Germinal center (tissue), 1 donor: ENCODE results near the gene LRRC14B.
"Not testable (repeated sequence)": the region's sequence is repeated elsewhere in the genome, so short reads cannot be mapped to it uniquely, and the experiment has no call there.

Source experiments
- DNase-seq: peaks from one replicate; pipeline ENCODE4 v3.0.0; 2012; ENCODE audit warnings: mixed read lengths, low spot score

LRRC14B gene

DNA sequence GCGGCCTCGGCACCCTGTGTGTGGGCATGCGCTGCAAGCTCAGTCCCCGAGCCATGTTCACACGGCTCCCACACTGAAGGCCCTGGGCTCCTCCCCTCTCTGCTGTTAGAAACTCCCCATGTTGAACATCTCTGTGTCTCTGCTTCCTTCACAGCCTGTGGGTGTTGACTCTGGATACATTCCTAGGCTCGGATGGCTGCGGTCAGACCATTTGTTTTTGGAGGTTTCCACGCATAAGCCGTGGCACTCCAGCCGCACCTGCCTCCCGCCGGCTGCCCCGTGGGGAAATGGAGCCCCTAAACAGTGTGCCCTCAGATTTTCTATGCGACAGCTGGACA, 31.2 kb upstream of the LRRC14B start:
- no peak for DNase-seq

DNA sequence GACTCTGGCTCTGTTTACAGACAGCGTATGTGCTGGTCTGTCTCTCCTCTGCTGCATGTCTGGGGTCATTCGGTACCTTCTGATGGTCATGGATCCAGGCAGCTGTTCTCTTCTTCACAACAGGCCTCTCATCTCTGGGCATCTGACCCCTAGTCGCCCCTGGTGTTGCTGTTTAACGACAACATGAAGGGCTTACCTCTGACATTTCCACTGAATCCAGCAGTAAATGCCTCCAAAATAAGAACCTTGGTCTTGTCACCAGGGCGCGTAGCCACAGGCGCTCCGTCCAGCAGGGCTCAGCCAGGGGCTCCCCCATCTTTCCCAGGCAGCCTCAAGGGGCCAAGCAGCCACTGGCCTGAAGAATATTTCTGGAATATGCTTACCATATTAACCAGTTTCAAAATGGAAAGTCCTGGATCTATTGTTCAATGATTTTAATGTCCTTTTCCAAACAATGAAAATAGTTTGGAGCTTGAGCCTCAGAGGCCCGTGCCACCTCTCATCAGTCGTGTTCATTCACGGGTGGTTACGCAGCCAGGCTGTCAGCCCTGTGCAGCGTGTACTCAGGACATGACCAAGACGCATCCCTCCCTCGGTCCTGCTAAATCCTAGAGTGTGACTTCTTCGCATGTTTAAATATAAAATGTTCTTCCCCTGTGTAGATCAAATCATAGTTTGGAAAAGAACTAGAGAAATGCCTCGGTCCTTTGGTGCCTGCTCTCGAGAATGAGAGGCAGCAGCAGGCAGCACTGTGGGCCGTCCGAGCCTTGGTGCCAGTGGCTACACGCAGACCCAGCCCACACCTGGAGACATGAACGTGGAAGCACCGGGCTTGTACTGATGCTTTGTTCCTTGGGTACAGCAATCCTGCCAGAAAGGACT, 30.1 kb upstream of the LRRC14B start:
- DNase-seq: no peak

DNA sequence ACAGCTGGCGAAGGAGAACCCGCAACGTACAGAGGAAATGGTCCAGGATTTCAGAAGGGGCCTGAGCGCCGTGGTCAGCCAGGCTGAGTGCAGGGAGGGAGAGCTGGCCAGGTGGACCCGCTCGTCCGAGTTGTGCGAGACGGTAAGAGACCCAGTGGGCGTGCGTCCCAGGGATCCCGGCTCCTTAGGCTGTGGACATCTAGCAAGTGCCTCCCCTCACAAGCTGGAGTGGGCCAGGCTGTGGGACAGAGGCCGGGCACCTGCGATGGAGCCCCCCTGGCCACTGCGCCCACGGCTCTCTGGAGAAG, 29.5 kb upstream of the LRRC14B start:
- DNase-seq: no peak

DNA sequence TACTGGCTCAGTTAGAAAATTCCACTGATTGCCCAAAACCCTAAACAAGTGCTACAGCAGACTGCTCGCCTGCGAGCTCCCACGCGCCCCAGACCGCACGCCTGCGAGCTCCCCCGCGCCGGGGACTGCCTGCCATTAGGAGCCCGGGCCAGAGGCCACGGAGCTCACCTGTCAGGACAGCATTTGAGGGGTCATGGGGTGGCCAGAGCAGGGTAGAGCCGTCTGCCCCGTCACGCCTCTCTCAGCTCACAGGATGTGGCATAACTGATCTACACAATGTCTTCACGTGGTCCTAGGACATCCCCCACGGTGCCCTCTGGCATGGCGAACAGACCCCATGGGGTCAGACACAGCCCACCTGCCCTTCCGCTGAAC, 29.1 kb upstream of the LRRC14B start:
- no peak for DNase-seq

DNA sequence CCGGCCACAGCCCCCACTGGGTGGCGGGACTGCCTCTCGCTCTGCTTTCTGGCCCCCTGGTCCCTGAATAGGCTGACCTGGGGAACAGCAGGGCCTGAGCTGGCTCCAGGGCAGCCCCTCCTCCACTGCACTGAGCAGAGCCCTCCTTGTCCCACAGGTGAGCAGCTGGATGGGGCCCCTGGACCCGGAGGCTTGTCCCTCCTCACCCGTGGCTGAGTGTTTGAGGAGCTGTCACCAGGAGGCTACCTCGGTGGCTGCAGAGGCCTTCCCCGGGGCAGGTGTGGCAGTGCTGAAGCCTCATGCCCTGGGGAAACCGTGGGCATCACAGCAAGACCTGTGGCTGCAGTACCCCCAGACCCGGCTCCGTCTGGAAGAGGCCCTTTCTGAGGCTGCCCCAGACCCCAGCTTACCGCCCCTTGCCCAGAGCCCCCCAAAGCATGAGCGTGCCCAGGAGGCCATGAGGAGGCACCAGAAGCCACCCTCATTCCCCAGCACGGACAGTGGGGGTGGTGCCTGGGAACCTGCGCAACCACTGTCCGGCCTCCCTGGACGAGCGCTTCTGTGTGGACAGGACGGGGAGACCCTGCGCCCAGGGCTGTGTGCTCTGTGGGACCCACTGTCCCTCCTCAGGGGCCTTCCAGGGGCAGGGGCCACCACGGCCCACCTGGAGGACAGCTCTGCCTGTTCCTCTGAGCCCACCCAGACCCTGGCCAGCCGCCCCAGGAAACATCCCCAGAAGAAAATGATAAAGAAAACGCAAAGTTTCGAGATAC, 28.5 kb upstream of the LRRC14B start:
- no peak for DNase-seq

DNA sequence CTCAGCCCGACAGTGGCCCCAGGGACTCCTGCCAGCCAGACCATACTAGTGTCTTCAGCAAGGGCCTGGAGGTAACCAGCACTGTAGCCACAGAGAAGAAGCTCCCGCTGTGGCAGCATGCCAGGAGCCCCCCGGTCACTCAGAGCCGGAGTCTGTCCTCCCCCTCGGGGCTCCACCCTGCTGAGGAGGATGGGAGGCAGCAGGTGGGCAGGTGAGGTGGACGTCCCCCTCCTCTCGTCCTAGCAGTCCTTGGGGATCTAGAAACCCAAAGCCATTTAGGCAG, 28.0 kb upstream of the LRRC14B start:
- no peak for DNase-seq

DNA sequence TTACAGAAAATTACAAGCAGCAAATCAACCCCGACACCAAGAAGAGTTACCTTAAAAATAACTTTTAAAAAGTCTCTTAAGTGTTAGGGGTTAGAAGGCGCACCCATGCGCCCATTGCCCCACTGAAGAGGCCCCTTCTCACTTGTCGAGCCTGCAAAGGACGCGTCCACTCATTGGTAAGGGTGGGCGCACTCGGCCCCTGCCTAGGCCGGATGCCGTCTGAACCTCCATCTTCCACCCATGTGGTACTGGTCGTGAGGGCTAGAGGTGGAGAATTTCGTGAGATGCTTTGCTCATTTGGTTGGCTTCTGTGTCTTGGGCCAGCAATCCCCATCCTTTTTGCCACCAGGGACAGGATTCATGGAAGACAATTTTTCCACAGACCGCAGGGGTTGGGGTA, 27.5 kb upstream of the LRRC14B start:
- no peak for DNase-seq

DNA sequence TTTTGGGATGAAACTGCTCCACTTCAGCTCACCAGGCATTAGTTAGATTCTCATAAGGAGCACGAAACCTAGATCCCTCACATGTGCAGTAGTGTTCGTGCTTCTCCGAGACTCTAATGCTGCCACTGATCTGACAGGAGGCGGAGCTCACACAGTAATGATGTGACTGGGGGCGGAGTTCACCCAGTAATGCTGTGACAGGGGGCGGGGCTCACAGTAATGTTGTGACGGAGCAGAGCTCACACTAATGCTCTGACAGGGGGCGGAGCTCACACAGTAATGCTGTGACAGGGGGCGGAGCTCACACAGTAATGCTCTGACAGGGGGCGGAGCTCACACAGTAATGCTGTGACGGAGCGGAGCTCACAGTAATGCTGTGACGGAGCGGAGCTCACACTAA, 27.1 kb upstream of the LRRC14B start:
- DNase-seq: no peak

DNA sequence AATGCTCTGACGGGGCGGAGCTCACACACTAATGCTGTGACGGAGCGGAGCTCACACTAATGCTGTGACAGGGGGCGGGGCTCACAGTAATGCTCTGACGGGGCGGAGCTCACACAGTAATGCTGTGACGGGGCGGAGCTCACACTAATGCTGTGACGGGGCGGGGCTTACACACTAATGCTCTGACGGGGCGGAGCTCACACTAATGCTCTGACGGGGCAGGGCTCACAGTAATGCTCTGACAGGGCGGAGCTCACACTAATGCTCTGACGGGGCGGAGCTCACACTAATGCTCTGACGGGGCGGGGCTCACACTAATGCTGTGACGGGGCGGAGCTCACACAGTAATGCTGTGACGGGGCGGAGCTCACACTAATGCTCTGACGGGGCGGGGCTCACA, 26.5 kb upstream of the LRRC14B start:
- not testable (repeated sequence) for DNase-seq

DNA sequence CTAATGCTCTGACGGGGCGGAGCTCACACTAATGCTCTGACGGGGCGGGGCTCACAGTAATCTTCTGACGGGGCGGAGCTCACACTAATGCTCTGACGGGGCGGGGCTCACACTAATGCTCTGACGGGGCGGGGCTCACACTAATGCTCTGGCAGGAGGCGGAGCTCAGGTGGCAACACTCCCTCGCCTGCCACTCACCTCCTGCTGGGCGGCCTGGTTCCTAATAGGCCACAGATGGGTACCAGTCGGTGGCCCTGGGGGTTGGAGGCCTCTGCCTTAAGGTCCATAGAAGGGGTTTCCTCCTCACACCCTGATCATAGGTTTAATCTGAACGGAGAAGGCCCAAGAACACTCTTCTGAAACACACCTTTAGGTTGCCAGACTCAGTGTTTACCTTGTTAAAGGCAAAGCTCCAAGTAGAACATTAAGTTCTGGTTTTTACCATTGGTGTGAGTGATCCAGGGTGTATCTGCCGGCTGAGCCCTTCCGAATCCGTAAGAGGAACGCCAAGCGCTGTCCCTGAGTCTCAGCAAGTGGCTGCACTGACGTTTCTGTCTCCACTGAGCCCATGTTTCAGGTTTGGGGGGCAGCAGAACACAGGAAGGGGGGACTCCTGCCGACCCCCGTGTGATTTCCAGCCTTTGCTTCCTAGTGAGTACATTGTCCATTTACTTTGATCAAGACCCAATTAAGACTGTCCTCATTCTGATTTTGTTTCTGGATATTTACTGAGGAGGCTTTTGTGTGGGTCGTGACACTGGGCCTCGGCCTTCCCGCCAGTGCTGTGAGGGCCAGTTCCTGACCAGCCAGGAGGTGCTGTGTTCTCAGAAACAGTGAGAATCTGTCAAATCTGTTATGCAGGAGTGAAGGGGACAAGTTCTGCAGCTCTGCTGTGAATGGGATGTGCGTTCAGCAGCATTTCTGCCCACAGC, 24.6 kb upstream of the LRRC14B start:
- no peak for DNase-seq

DNA sequence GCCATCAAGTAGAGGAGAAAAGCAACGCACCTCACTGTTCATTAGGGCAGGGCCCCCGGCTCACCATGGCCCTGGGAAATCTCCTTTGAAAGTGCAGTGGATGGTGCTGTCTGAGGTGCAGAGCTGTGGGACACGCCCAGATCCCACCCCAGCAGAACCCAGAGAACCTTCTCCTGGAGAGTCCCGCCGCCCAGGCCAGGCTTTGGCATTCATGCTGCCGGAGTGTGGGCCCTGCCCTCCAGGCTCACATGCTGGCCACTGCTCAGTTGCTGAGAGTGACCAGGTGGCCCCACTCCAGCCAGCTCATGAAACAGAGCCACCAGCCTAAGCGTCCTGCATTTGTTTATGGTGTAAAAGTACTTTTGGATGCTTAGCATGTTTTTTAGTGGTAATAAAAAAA, 23.8 kb upstream of the LRRC14B start:
- no peak for DNase-seq

DNA sequence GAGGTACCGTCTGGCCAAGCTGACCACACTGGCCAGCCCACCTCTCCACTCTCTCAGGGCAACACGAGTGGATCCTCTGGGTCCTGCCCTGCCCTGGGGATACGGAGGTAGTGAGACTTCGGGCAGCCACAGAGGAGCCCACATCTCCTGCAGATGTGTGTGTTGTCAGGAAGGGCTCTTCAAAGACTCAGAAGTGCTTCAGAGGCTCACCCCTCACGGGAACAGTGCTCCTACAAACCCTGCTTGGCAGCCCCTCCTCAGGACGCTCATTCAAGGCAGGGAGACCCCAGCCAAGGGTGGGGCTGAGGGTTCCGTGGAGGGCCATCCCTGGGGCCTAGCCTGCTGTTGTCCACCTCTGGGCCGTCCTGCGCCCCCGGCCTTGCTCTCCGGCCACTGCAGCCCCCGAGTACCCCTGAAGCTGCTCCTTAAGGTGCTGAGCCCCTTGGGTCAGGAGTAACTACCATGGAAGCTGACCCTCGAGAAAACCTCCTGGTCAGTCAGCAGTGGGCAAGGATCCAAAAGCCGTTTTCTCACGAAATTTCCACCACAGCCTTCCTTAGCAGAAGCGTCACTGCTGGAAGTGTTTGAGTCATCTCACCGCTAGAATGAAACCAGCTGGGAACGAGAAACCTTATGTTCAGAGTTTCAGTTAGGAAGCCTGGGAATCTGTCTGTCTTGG, 23.2 kb upstream of the LRRC14B start:
- DNase-seq: no peak

DNA sequence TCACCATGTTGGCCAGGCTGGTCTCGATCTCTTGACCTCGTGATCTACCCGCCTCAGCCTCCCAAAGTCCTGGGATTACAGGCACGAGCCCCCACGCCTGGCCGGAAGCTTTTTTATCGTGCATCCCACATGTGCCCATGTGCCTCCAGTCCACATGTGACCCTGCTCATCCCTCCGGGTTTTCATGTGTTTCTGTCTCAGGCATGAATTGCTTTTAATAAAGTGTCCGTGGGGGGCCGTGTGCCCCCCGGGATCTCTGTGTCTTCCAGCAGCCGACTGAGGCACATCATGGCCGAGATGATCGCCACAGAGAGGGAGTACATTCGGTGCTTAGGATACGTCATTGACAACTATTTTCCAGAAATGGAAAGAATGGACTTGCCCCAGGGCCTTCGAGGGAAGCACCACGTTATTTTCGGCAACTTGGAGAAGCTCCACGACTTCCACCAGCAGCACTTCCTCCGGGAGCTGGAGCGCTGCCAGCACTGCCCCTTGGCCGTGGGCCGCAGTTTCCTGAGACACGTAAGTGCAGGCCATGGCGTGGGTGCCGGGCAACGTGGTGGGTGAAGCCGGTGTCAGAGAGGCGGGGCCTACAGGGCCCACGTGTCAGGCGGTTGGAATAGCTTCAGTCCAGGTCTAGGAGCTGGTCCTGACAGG, 22.1 kb upstream of the LRRC14B start:
- no peak for DNase-seq

DNA sequence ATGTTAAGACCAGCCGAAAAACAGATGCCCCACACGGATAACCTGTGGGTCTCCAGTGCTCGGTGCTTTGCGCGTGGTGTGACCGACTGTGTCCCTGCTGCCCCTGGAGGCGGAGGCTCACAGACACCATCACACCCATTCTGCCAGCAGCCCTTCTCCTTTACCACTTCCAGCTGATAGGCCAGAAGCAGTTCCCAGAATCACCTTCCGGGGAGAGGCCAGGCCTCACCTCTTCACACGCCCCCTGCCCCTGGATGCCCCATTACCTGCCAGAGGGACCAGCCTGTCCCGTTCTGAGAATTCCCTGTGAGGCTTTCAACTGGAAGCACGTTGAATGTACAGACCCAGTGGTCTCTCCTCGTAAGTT, 21.6 kb upstream of the LRRC14B start:
- DNase-seq: no peak

DNA sequence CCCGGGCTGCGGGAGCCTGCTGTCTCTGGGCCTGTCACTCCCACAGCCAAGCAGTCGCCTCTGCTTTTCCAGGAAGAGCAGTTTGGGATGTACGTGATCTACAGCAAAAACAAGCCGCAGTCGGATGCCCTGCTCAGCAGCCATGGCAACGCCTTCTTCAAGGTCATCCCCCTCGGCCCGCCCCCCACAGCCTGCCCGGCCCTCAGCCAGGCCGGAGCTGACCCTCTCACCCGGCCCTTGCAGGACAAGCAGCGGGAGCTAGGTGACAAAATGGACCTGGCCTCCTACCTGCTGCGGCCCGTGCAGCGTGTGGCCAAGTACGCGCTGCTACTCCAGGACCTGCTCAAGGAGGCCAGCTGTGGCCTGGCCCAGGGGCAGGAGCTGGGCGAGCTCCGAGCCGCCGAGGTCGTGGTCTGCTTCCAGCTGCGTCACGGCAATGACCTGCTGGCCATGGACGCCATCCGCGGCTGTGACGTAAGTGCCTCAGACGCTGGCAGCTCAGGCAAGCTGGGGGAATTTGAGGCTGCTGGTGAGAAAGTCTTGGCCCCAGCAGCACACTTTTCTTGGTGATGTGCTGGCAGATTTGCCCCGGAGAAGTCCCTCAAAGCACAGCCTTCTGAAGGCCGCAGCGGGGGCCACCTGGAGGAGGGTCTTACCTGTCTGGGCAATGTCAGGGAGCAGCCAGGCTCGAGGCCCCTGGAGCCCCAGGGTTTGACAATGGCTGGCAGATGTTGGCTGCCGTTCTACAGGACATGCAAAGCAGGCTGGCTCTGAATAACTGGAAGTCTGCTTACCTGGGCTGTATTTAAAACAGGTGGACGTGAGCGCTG, 20.1 kb upstream of the LRRC14B start:
- no peak for DNase-seq

DNA sequence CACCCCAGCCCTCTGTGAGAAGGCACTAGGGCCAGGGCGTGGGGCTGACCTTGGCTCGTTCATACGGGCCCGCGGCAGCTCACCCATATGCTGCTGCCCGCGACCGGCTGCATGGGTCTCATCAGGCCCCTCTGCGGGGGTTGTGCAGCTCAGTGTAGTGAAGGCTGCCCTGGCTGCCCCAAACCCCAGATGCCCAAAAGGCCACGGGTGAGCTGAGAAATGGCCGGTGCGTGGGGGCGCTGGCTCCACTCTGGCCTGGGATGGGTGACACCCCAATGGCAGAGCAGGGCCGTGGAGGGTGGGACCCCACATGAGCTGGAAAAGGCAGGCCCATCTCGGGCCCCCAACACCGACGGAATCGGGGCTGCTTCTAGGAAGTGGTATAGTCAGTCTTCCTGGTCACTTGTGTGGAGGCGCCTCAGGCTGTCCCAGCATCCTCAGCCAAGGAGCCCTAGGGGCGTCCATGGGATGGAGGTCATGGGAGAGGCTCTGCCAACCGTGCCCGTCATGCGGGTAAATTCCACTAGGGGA, 19.4 kb upstream of the LRRC14B start:
- DNase-seq: no peak

DNA sequence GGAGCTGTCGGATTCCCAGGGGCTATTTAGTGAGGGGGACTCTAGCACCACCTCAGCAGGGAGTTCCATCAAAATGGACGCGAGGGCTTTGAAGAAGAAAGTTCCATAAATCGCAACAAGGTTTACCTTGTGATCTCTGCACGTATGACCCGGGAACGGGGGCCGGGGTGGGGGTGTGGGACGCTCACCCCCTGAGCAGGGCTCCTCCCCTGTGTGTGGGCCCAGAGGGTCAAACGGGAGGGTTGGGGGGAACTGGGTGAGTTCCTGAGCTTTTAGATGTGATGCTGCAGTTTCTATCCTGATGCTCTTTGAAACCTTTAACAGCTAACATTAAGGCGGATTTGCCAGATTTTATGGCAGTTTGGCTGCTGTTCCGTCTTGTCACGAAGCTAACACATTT, 18.9 kb upstream of the LRRC14B start:
- DNase-seq: no peak

DNA sequence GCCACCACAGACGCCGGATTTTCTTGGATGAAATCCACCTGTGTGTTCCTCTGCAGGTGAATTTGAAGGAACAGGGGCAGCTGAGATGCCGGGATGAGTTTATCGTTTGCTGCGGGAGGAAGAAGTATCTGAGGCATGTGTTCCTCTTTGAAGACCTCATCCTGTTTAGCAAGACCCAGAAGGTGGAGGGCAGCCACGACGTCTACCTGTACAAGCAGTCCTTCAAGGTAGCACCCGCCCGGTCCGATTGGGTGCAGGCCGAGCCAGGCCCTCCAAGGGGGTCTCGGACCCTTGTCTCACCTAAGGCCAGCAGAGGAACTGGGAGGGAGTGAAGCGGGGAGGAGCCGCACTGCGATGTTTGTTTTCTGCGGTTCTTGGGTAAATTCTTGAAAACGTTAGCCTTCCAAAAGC, 18.4 kb upstream of the LRRC14B start:
- DNase-seq: no peak

DNA sequence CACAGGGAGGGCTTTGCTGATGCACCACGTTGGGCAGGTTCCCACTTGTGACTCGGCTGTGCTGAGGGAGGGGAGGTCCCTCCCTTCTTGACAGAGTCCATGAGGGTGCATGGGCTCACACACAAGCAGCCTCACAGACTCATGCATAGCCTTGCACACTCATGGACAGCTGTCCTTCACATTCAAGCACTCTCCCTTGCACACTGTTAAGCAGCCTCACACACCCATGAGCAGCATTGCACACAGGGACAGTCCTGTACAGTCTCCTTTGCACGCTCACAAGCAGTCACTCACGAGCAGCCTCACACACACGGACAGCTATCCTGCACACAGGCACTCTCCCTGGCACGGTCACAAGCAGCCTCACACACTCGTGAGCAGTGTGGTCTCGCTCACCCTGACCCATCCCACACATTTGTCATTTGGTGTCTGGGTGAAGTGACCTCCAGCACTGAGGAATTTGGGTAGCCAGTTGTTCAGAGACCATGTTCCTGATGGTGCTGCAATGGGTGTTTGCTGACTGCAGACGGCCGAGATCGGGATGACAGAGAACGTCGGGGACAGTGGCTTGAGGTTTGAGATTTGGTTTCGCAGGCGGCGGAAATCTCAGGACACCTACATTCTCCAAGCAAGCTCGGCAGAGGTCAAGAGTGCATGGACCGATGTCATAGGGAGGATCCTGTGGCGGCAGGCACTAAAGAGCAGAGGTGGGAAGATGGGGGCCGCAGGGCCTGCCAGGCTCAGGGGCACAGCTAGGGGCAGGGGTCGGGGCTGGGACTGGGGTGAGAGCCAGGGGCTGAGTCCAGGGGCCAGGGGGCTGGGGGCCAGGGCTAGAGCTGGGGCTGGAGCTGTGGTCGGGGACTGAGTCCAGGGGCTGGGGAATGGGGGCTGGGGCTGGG, 17.7 kb upstream of the LRRC14B start:
- DNase-seq: no peak

DNA sequence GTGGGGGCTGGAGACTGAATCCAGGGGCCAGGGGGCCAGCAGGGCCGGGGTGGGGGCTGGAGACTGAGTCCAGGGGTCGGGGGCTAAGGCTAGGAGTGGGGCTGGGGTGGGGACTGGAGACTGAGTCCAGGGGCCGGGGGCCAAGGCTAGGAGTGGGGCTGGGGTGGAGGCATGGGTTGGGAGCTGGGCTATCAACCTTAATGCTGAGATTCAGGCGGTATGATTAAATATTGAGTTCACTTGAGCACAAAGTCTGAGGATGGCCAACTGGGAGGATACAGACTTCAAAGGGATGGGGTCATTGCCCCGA, 17.0 kb upstream of the LRRC14B start:
- DNase-seq: no peak
